ENCODE data around the gene NRGN.
A peak's percentile ranks its signal among the peaks of the same experiment; 100 is the strongest.

Gene NRGN

GRCh38 chr11:124737638-124738305, 2.0 kb upstream of the NRGN start:
- no peak for DNase-seq

GRCh38 chr11:124738713-124739478, 846 bp upstream of the NRGN start:
- DNase-seq = no peak
- in situ Hi-C loops (cut with MboI; ENCODE audit: low pct_unique_long_range_greater_than_20kb, low sequenced_read_pairs) = no loop called here

More at GRCh38 chr11:124737638-124738305, 2.0 kb upstream of the NRGN start:
- in situ Hi-C loops (cut with MboI; ENCODE audit: low pct_unique_long_range_greater_than_20kb, low sequenced_read_pairs) = no loop called here

GRCh38 chr11:124740277-124740882, 638 bp downstream of the NRGN start:
- DNase-seq = peak; percentile 43
- in situ Hi-C loops (cut with MboI; ENCODE audit: low pct_unique_long_range_greater_than_20kb, low sequenced_read_pairs) = no loop called here

- in situ Hi-C loops (cut with MboI; ENCODE audit: low pct_unique_long_range_greater_than_20kb, low sequenced_read_pairs) = no loop called here
- DNase-seq = no peak
Measured at GRCh38 chr11:124742555-124742954, 2.8 kb downstream of the NRGN start.

- in situ Hi-C loops (cut with MboI; ENCODE audit: low pct_unique_long_range_greater_than_20kb, low sequenced_read_pairs) = no loop called here
- no peak for DNase-seq
Measured at GRCh38 chr11:124743050-124743449, 3.3 kb downstream of the NRGN start.

GRCh38 chr11:124745270-124745834, 5.6 kb downstream of the NRGN start:
- in situ Hi-C loops (cut with MboI; ENCODE audit: low pct_unique_long_range_greater_than_20kb, low sequenced_read_pairs) = no loop called here
- no peak for DNase-seq

- no peak for DNase-seq
- in situ Hi-C loops (cut with MboI; ENCODE audit: low pct_unique_long_range_greater_than_20kb, low sequenced_read_pairs) = no loop called here
Measured at GRCh38 chr11:124745835-124746620, 6.3 kb downstream of the NRGN start.

- DNase-seq = no peak
- in situ Hi-C loops (cut with MboI; ENCODE audit: low pct_unique_long_range_greater_than_20kb, low sequenced_read_pairs) = no loop called here
Measured at GRCh38 chr11:124746621-124747243, 7.0 kb downstream of the NRGN start.

- DNase-seq = no peak
- in situ Hi-C loops (cut with MboI; ENCODE audit: low pct_unique_long_range_greater_than_20kb, low sequenced_read_pairs) = no loop called here
Measured at GRCh38 chr11:124747406-124748099, 7.8 kb downstream of the NRGN start.

GRCh38 chr11:124748100-124748418, 8.3 kb downstream of the NRGN start:
- in situ Hi-C loops (cut with MboI; ENCODE audit: low pct_unique_long_range_greater_than_20kb, low sequenced_read_pairs) = no loop called here
- no peak for DNase-seq

GRCh38 chr11:124748481-124749343, 9.0 kb downstream of the NRGN start:
- in situ Hi-C loops (cut with MboI; ENCODE audit: low pct_unique_long_range_greater_than_20kb, low sequenced_read_pairs) = no loop called here
- DNase-seq = no peak

GRCh38 chr11:124749912-124750311, 10.2 kb downstream of the NRGN start:
- in situ Hi-C loops (cut with MboI; ENCODE audit: low pct_unique_long_range_greater_than_20kb, low sequenced_read_pairs) = no loop called here
- DNase-seq = no peak

GRCh38 chr11:124751391-124751740, 11.6 kb downstream of the NRGN start:
- no peak for DNase-seq
- in situ Hi-C loops (cut with MboI; ENCODE audit: low pct_unique_long_range_greater_than_20kb, low sequenced_read_pairs) = no loop called here

- in situ Hi-C loops (cut with MboI; ENCODE audit: low pct_unique_long_range_greater_than_20kb, low sequenced_read_pairs) = no loop called here
- DNase-seq = no peak
Measured at GRCh38 chr11:124751741-124752470, 12.2 kb downstream of the NRGN start, which contains the start of gene VSIG2. Gene VSIG2 (minus strand): TSS chr11:124752255. CDS start chr11:124752137, 118 bp downstream.

GRCh38 chr11:124752471-124753102, 12.8 kb downstream of the NRGN start:
- no peak for DNase-seq
- in situ Hi-C loops (cut with MboI; ENCODE audit: low pct_unique_long_range_greater_than_20kb, low sequenced_read_pairs) = no loop called here

GRCh38 chr11:124753205-124753604, 13.5 kb downstream of the NRGN start:
- in situ Hi-C loops (cut with MboI; ENCODE audit: low pct_unique_long_range_greater_than_20kb, low sequenced_read_pairs) = no loop called here
- DNase-seq = peak; percentile 46

All from KBM-7 (cell line).